ENCODE measurements around the gene NLK.
"Not testable (repeated sequence)": the region's sequence is repeated elsewhere in the genome, so short reads cannot be mapped to it uniquely, and the experiment has no call there.

NLK gene

GRCh38 chr17:27997522-27997921 is 45.0 kb upstream of the NLK start:
- H3K4me3 ChIP-seq (ENCODE audit: low read depth, low read length) = no peak overlapping the region
- no peak for TF ChIP-seq CTCF (conservative IDR thresholded peaks at IDR 0.05; ENCODE audit: low read depth, low read length)
- DNase-seq (ENCODE audit: low read depth) = no peak

GRCh38 chr17:28001149-28001548 is 41.3 kb upstream of the NLK start:
- no peak overlapping the region for H3K4me3 ChIP-seq (ENCODE audit: low read depth, low read length)
- TF ChIP-seq CTCF (conservative IDR thresholded peaks at IDR 0.05; ENCODE audit: low read depth, low read length) = no peak
- no peak for DNase-seq (ENCODE audit: low read depth)

GRCh38 chr17:28004344-28004743 is 38.1 kb upstream of the NLK start:
- DNase-seq (ENCODE audit: low read depth) = no peak
- TF ChIP-seq CTCF (conservative IDR thresholded peaks at IDR 0.05; ENCODE audit: low read depth, low read length) = no peak
- H3K4me3 ChIP-seq (ENCODE audit: low read depth, low read length) = no peak overlapping the region

- H3K4me3 ChIP-seq (ENCODE audit: low read depth, low read length); DNase-seq (ENCODE audit: low read depth): not testable (repeated sequence)
Measured at GRCh38 chr17:28007925-28008324, 34.6 kb upstream of the NLK start.

- TF ChIP-seq CTCF (conservative IDR thresholded peaks at IDR 0.05; ENCODE audit: low read depth, low read length) = no peak
- peak; percentile 78 for DNase-seq (ENCODE audit: low read depth)
- H3K4me3 ChIP-seq (ENCODE audit: low read depth, low read length) = no peak overlapping the region
Measured at GRCh38 chr17:28008513-28008912, 34.0 kb upstream of the NLK start.

GRCh38 chr17:28010406-28010805 is 32.1 kb upstream of the NLK start:
- no peak for TF ChIP-seq CTCF (conservative IDR thresholded peaks at IDR 0.05; ENCODE audit: low read depth, low read length)
- no peak overlapping the region for H3K4me3 ChIP-seq (ENCODE audit: low read depth, low read length)
- no peak for DNase-seq (ENCODE audit: low read depth)

GRCh38 chr17:28018439-28019070 is 23.9 kb upstream of the NLK start:
- DNase-seq (ENCODE audit: low read depth) = no peak
- no peak for TF ChIP-seq CTCF (conservative IDR thresholded peaks at IDR 0.05; ENCODE audit: low read depth, low read length)
- no peak overlapping the region for H3K4me3 ChIP-seq (ENCODE audit: low read depth, low read length)

Measured in choroid plexus epithelial cell (primary cell).